Tibial artery (tissue), 4 donors: Measurements from ENCODE around the gene LCTL.
"Not testable (repeated sequence)": the region's sequence is repeated elsewhere in the genome, so short reads cannot be mapped to it uniquely, and the experiment has no call there.

Experiments
- DNase-seq, 2 donors: peaks; one replicate each; pipeline ENCODE4 v3.0.0-alpha.2; 2019
- H3K27ac ChIP-seq, 2 donors: fragments of 200-600 bp; sonication (generic) in 1 of 2; 1 replicate in 1 of 2; 2 replicates in 1 of 2; pipeline ENCODE4 v1.5.1; 2018 to 2019; ENCODE audit warnings: mild to moderate bottlenecking in 1 of 2
- H3K27me3 ChIP-seq, 2 donors: fragments of 200-600 bp; sonication (generic) in 1 of 2; one replicate each; pipeline versions ENCODE4 v1.5.1 to v1.6.0; 2016 to 2019
- H3K36me3 ChIP-seq, 3 donors: fragments of 200-600 bp; sonication (generic) in 2 of 3; one replicate each; pipeline ENCODE4 v1.5.1; 2016 to 2019; ENCODE audit warnings: mild to moderate bottlenecking in 2 of 3
- H3K4me1 ChIP-seq, 4 donors: fragments of 200-600 bp; sonication (generic) in 2 of 4; 1 replicate in 3 of 4; 2 replicates in 1 of 4; pipeline ENCODE4 v1.5.1; 2016 to 2019
- H3K4me3 ChIP-seq, 2 donors: fragments of 200-600 bp; sonication (generic) in 1 of 2; 1 replicate in 1 of 2; 2 replicates in 1 of 2; pipeline ENCODE4 v1.5.1; 2018 to 2019; ENCODE audit warnings: mild to moderate bottlenecking in 2 of 2
- H3K9me3 ChIP-seq, 3 donors: fragments of 200-600 bp; sonication (generic) in 1 of 3; one replicate each; pipeline ENCODE4 v1.5.1; 2016 to 2019
- intact Hi-C: fragments of 100-400 bp; cut with DNase I; formaldehyde crosslinking; loops from one replicate; pipeline ENCODE4 v1.15.0; 2023; ENCODE audit warnings: low total_unique reads
- TF ChIP-seq, protein P1 (sequence below), 2 experiments: fragments of 200-600 bp in 1 of 2; fragments of 450-650 bp in 1 of 2; IDR thresholded peaks; one replicate each; pipeline ENCODE4 v1.5.1; 2017 to 2019; ENCODE audit warnings: antibody characterized with exemption in 2 of 2, mild to moderate bottlenecking in 1 of 2, moderate library complexity in 1 of 2

Gene LCTL

DNA sequence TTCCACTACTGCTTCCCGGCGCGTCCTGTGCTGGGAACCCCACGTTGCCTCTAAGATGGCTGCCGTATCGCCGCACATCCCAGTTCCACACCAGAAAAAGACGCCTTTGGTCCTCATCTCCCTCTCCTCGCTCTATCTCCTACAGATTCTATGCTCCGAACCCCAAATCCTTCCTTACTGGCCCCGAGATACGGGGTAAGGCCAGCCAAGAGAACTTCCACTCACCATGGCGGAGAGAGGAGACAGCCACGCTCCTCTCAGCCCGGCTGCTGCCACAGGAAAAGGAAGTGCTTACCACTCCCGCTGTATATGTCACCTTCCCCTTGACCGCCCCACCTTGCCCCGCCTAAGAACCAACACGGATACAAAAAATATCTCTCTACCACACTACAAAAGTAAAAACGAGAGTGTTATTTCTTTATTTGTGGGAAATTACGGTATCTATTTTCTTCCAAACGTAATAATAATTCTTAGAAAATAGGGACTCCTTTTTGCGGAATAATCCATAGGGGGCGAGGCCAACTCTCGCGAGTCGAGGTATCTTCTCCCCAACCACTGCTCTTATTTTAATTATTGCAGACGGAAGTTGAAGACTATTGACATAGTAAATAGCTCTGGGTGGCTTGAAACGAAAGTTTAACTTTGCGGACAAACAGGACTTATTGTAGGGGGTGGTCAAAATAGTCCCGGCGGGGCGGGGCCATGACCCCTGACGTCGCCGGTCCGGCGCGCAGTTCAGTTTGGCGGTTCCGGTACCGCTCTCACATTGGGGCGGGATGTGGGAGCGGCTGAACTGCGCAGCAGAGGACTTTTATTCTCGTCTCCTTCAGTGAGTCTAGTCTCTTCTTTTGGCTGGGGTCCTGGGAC lies 61.0 kb downstream of the LCTL start, which contains the start of the genes RPL4 and ZWILCH:
RPL4 (minus strand) TSS at position 293 of the 867 bp plus-strand sequence; CDS start at position 228, 65 bp downstream.
ZWILCH (plus strand) TSS at position 764 of the 867 bp plus-strand sequence; CDS start at position 777, 13 bp downstream.
- peak within 1 kb of the TSS; percentile 88 to 90 for H3K27ac ChIP-seq
- no peaks in the 10 kb centered on the region for H3K9me3 ChIP-seq
- TF ChIP-seq, protein P1, sequence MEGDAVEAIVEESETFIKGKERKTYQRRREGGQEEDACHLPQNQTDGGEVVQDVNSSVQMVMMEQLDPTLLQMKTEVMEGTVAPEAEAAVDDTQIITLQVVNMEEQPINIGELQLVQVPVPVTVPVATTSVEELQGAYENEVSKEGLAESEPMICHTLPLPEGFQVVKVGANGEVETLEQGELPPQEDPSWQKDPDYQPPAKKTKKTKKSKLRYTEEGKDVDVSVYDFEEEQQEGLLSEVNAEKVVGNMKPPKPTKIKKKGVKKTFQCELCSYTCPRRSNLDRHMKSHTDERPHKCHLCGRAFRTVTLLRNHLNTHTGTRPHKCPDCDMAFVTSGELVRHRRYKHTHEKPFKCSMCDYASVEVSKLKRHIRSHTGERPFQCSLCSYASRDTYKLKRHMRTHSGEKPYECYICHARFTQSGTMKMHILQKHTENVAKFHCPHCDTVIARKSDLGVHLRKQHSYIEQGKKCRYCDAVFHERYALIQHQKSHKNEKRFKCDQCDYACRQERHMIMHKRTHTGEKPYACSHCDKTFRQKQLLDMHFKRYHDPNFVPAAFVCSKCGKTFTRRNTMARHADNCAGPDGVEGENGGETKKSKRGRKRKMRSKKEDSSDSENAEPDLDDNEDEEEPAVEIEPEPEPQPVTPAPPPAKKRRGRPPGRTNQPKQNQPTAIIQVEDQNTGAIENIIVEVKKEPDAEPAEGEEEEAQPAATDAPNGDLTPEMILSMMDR (IDR thresholded peaks at IDR 0.05): no peak
- H3K4me1 ChIP-seq: peaks cover 0 to 27% (median 19%) of the 10 kb centered on the region in 4 donors
- peaks cover 32 to 35% (median 33%) of the 10 kb centered on the region in 3 donors for H3K36me3 ChIP-seq
- intact Hi-C loops: loop anchor here (5.0 kb wide), 1 partner anchor 348 kb away; no protein-coding TSS in a partner anchor
- DNase-seq: peak; percentile 67 to 86
- peak within 1 kb of the TSS; percentile 77 to 78 for H3K4me3 ChIP-seq
- H3K27me3 ChIP-seq: no peaks in the 10 kb centered on the region

DNA sequence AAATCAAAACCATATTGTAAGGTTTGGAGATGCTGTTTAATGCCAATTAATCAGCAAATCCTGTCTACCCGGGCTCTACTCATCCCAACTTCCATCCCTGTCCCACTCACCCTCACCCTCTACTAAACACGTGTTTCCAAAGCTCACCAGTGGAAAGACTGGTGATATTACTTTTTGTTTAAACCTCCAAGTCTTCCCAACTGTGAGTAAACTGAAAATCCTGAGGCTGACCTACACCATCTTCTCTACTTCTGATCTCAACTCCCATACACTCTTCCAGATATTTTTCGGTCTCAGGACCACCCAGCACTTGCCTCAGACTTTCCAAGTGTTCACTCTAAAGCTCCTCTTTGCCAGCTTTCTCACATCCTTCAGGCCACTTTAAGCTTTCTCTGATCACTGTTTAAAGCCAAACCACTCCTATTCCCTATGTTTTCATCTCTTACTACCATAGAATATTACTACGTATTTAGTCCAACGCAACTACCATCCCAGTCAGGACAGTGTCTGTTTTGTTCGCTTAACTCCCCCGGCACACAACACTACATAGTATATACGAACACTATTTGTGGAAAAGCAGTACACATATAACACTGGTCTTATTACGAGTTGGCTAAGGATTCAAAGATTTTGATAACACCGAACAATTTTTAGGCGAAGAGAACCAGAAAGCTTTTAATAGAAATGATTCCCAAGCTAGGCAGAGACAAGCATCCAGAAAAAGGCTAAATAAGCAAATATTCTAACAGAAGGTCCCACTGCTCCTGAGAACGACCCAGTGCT lies 61.8 kb downstream of the LCTL start:
- Histone ChIP-seq H3K4me3 (peak overlapping the region; percentile 77 to 78), H3K4me1 (peaks cover 0 to 27% (median 19%) of the 10 kb centered on the region in 4 donors), H3K9me3 (no peaks in the 10 kb centered on the region), H3K27ac (peak overlapping the region; percentile 88 to 90), H3K36me3 (peaks cover 40 to 43% (median 41%) of the 10 kb centered on the region in 3 donors), H3K27me3 (no peaks in the 10 kb centered on the region)
- DNase-seq: no peak
- TF ChIP-seq, protein P1 (IDR thresholded peaks at IDR 0.05): no peak
- intact Hi-C loops: no loop called here

DNA sequence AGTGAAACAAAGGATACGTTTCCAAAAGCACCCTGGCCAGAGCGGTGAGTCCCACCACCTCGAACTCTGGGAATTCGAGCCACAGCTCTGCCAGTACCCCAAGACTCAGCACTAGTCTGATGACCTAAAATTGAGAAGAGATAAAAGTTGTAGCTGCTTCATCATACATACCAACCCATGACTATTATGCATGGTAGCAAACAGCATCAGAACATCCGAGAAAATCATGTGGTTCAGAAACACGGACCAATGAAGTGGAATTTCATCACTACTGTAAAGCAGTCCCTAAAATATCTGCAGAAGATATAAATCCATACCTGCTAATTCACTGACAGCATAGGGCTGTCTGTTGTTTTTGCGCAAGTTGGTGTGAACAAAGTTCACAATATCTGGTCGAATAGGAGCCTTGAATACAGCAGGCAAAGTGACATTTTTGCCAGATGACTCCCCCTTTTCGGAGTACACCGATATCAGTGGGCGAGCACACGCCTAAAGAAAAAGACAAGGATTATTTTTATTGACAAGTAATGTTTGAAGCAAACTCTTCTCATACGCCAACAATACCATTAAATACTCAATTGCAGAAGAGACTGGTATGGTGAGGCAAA lies 62.7 kb downstream of the LCTL start:
- Histone ChIP-seq H3K4me1 (peaks cover 0 to 29% (median 19%) of the 10 kb centered on the region in 4 donors), H3K36me3 (peaks cover 48 to 49% (median 49%) of the 10 kb centered on the region in 3 donors), H3K4me3 (peak overlapping the region; percentile 77 to 78), H3K27ac (peak overlapping the region; percentile 88 to 90)
- intact Hi-C loops, H3K9me3 ChIP-seq, DNase-seq, H3K27me3 ChIP-seq: not testable (repeated sequence)

DNA sequence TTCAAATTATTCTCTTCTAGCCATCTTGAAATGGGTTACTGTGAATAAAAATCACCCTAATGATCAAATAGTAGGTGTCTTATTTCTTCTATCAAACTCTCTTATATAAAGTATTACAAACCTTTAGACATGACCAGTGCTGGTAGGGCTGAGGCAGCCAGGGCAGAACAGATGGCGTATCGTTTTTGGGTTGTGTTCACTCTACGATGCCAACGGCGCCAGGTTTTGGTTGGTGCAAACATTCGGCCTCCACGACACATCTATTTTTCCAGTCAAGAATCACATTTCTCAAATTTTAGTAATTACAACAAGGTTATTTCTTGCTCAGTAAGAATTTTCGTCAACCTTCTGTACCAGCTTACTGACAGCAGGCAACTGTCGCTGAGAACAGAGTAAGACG lies 63.3 kb downstream of the LCTL start:
- H3K4me1 ChIP-seq: peaks cover 0 to 33% (median 19%) of the 10 kb centered on the region in 4 donors
- TF ChIP-seq, protein P1 (IDR thresholded peaks at IDR 0.05): no peak
- no peaks in the 10 kb centered on the region for H3K9me3 ChIP-seq
- peaks cover 49 to 51% (median 50%) of the 10 kb centered on the region in 3 donors for H3K36me3 ChIP-seq
- H3K4me3 ChIP-seq: no peak overlapping the region
- H3K27ac ChIP-seq: no peak overlapping the region
- no peaks in the 10 kb centered on the region for H3K27me3 ChIP-seq
- intact Hi-C loops: no loop called here
- no peak for DNase-seq

DNA sequence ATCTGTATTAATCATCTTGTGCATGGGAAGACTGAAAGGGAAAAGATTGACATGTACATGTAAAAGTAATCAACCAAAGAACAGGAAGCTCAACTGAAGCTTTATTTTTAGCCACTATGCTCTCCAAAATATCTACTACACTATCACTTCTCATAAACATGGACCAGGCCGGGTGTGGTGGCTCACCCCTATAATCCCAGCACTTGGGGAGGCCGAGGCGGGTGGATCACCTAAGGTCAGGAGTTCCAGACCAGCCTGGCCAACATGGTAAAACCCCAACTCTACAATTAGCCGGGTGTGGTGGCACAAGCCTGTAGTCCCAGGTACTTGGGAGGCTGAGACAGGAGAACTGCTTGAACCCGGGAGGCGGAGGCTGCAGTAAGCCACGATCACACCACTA lies 65.5 kb downstream of the LCTL start:
- intact Hi-C loops, H3K9me3 ChIP-seq, H3K4me3 ChIP-seq, H3K27ac ChIP-seq, H3K27me3 ChIP-seq, DNase-seq: not testable (repeated sequence)
- H3K36me3 ChIP-seq: peaks cover 49 to 57% (median 55%) of the 10 kb centered on the region in 3 donors
- H3K4me1 ChIP-seq: peaks cover 0 to 37% (median 23%) of the 10 kb centered on the region in 4 donors
